H1 (cell line): Measurements from ENCODE around the gene GPS2.

Source experiments
- CTBP2 ChIP-seq: IDR thresholded peaks from 2 replicates; pipeline ENCODE4 v1.7.0; 2011; ENCODE audit warnings: borderline replicate concordance, mild to moderate bottlenecking, moderate library complexity, mixed read lengths, low read length; ENCODE audit not compliant: insufficient read depth, insufficient read length
- EP300 ChIP-seq, 2 experiments: IDR thresholded peaks; 1 replicate in 1 of 2; 2 replicates in 1 of 2; pipeline ENCODE4 v1.6.1; 2011 to 2012; ENCODE audit warnings: low read depth in 2 of 2, low read length in 2 of 2, mild to moderate bottlenecking in 2 of 2, borderline replicate concordance in 1 of 2, inconsistent platforms in 1 of 2, moderate library complexity in 1 of 2
- EZH2 ChIP-seq: fragments of 200-600 bp; sonication (generic); IDR thresholded peaks from 2 replicates; pipeline ENCODE4 v1.7.1; 2012; ENCODE audit warnings: low read depth, mild to moderate bottlenecking, moderate library complexity, low read length, inconsistent platforms; ENCODE audit not compliant: severe bottlenecking
- JUN ChIP-seq: IDR thresholded peaks from 2 replicates; pipeline ENCODE4 v1.6.1; 2011; ENCODE audit warnings: low read depth, mild to moderate bottlenecking, improper control_type of control experiment, low read length
- POLR2A ChIP-seq, 2 experiments: IDR thresholded peaks; 1 replicate in 1 of 2; 2 replicates in 1 of 2; pipeline ENCODE4 v1.6.1; 2011; ENCODE audit warnings: low read depth in 2 of 2, low read length in 2 of 2, mild to moderate bottlenecking in 2 of 2; ENCODE audit errors: control extremely low read depth in 1 of 2

GRCh38 chr17:7355573-7355972, 40.4 kb upstream of the GPS2 start:
- TF ChIP-seq EZH2 (no peak), CTBP2 (no peak), JUN (no peak), POLR2A (IDR thresholded peaks at IDR 0.05; ENCODE audit: control extremely low read depth in 1 of 2, low read depth in 2 of 2, low read length in 2 of 2) (no peak), EP300 (IDR thresholded peaks at IDR 0.05; ENCODE audit: borderline replicate concordance in 1 of 2, low read depth in 2 of 2, low read length in 2 of 2) (no peak)
